Mucosa of rectum (tissue), 2 donors: ENCODE results near the gene COMMD10.
"Not testable (repeated sequence)": the region's sequence is repeated elsewhere in the genome, so short reads cannot be mapped to it uniquely, and the experiment has no call there.

Experiments
- H3K27ac ChIP-seq, 2 donors: one replicate each; pipeline ENCODE4 v1.7.0; 2013; ENCODE audit warnings: inconsistent platforms in 2 of 2, low read depth in 2 of 2, low read length in 2 of 2
- H3K27me3 ChIP-seq, 2 donors: one replicate each; pipeline ENCODE4 v1.7.0; 2013; ENCODE audit warnings: low read length in 2 of 2; ENCODE audit not compliant: control insufficient read depth in 2 of 2, insufficient read depth in 2 of 2
- H3K36me3 ChIP-seq, 2 donors: one replicate each; pipeline ENCODE4 v1.7.0; 2013; ENCODE audit warnings: low read length in 2 of 2; ENCODE audit not compliant: control insufficient read depth in 2 of 2, insufficient read depth in 2 of 2
- H3K4me1 ChIP-seq, 2 donors: one replicate each; pipeline ENCODE4 v1.7.0; 2013; ENCODE audit warnings: low read length in 2 of 2, mild to moderate bottlenecking in 1 of 2; ENCODE audit not compliant: control insufficient read depth in 2 of 2, insufficient read depth in 2 of 2
- H3K4me3 ChIP-seq, 2 donors: one replicate each; pipeline ENCODE4 v1.7.0; 2013; ENCODE audit warnings: low read length in 2 of 2
- H3K9ac ChIP-seq, 2 donors: one replicate each; pipeline ENCODE4 v1.7.0; 2013; ENCODE audit warnings: low read length in 2 of 2, low read depth in 1 of 2, mild to moderate bottlenecking in 1 of 2
- H3K9me3 ChIP-seq, 2 donors: one replicate each; pipeline ENCODE4 v1.7.0; 2013; ENCODE audit warnings: low read length in 2 of 2; ENCODE audit not compliant: control insufficient read depth in 2 of 2
- donor health status: healthy.
- donor health status: Normal muscosa, but diverticular disease.

The COMMD10 gene

DNA sequence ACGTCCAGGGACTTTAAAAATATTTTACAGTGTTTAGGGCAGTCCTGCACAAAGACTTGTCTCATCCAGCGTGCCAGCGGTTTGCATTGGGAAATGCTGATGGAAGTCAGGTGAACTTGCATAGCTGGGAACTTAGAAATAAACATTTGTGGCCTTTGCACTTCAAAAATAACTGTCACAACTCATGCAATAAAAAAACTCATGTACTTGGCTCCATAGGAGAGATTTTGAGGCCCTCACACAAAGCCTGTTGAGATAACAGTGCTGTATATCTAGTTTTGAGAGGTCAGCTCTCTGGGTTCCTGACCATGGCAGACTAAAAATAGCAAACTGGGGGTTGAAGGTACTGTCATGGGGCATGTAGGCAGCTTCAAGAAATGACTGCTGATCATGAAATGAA lies 5.5 kb downstream of the COMMD10 start:
- H3K4me1 ChIP-seq, result no peaks in the 10 kb centered on the region
- H3K36me3 ChIP-seq, result peaks cover 26 to 35% of the 10 kb centered on the region in 2 donors
- H3K27ac ChIP-seq, result no peak overlapping the region

DNA sequence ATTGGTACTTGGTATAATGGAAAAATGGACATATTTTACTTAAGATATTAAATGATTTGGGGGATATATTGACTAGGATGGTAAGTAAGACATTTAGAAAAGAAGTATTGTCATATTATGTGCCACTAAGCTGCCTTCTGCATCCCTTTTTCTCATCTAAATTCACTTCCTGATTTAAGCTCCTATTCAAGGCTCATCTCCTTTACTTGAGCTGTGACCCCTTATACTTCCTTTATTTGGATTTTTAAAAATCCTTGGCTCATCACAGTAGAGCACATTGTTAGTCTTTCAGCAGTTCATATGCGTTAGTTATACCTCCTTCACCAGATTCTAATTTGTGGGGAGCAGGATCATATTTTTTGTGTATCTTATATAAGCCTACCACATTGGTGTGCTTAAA lies 6.6 kb downstream of the COMMD10 start:
- no peaks in the 10 kb centered on the region for H3K27me3 ChIP-seq
- no peaks in the 10 kb centered on the region for H3K9me3 ChIP-seq
- H3K4me1 ChIP-seq, result no peaks in the 10 kb centered on the region
- no peak overlapping the region for H3K9ac ChIP-seq
- no peak overlapping the region for H3K27ac ChIP-seq
- no peak overlapping the region for H3K4me3 ChIP-seq
- H3K36me3 ChIP-seq, result peaks cover 26 to 37% of the 10 kb centered on the region in 2 donors

More for the DNA sequence above, 5.5 kb downstream of the COMMD10 start:
- Histone ChIP-seq H3K27me3 (no peaks in the 10 kb centered on the region), H3K4me3 (no peak overlapping the region), H3K9me3 (no peaks in the 10 kb centered on the region), H3K9ac (no peak overlapping the region)

DNA sequence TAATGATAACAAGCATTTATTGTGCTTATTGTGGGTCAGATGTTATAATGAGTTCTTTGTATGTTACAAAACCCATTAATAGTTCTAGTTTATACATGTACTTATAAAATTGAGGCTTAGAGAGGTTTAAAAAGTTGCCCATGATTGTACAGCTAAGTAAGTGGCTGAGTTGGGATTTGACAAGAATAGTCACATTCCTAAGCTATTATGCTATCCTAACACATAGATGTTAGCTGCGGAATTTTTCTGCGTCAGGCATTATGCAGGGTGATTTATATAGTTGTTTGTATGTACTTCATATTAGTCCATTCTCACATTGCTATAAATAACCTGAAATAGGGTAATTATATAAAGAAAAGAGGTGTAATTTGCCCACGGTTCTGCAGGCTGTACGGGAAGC lies 12.5 kb downstream of the COMMD10 start:
- Histone ChIP-seq H3K4me1 (no peaks in the 10 kb centered on the region), H3K27ac (no peak overlapping the region), H3K9ac (no peak overlapping the region), H3K27me3 (no peaks in the 10 kb centered on the region), H3K36me3 (peaks cover 33 to 41% of the 10 kb centered on the region in 2 donors), H3K4me3 (no peak overlapping the region), H3K9me3 (no peaks in the 10 kb centered on the region)

DNA sequence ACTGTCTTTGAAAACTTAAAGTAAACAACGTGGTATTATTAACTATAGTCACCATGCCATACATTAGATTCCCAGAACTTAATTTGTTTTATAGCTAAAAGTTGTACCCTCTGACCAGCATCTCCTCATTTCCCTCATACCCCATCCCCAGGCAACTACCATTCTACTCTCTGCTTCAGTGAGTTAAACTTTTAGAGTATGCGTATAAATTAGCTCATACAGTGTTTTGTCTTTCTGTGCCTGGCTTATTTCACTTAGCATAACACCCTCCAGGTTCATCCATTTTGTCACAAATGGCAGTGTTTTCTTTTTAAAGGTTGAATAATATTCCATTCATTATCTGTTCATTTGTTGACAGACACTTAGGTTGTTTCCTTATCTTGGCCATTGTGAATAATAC lies 14.2 kb downstream of the COMMD10 start:
- Histone ChIP-seq H3K4me3 (no peak overlapping the region), H3K9ac (no peak overlapping the region), H3K36me3 (peaks cover 17 to 26% of the 10 kb centered on the region in 2 donors), H3K27ac (no peak overlapping the region), H3K9me3 (no peaks in the 10 kb centered on the region), H3K27me3 (no peaks in the 10 kb centered on the region), H3K4me1 (no peaks in the 10 kb centered on the region)

DNA sequence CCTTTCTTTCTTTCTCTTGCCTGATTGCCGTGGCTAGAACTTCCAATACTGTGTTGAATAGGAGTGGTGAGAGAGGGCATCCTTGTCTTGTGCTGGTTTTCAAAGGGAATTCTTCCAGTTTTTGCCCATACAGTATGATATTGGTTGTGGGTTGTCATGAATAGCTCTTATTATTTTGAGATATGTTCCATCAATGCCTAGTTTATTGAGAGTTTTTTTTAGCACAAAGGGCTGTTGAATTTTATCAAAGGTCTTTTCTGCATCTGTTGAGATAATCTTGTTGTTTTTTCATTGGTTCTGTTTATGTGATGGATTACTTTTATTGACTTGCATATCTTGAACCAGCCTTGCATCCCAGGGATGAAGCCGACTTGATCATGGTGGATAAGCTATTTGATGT lies 20.1 kb downstream of the COMMD10 start:
- not testable (repeated sequence) for H3K4me3 ChIP-seq, H3K9ac ChIP-seq, H3K27me3 ChIP-seq, H3K9me3 ChIP-seq, H3K27ac ChIP-seq, H3K4me1 ChIP-seq, H3K36me3 ChIP-seq

DNA sequence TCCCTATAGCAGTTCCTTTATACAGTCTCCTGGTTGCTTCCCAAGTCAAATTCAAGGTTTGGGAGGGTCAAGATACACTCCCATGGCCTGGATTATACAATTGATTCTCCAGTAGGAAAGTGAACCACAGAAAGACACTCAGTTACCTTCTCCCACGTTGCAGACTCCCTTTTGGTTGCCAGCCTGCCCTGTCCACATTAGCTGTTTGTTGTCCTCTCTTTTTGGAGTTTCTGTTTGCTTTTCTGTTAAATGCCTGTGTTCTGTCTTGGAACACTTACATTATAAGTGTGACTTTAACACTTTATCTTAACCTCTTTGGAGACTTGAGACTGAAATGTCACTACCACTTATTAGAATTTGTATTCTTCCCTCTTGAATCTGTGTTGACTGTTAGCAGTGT lies 30.3 kb downstream of the COMMD10 start:
- Histone ChIP-seq H3K36me3 (peaks cover 2 to 7% of the 10 kb centered on the region in 2 donors), H3K9ac (no peak overlapping the region), H3K27me3 (no peaks in the 10 kb centered on the region)

DNA sequence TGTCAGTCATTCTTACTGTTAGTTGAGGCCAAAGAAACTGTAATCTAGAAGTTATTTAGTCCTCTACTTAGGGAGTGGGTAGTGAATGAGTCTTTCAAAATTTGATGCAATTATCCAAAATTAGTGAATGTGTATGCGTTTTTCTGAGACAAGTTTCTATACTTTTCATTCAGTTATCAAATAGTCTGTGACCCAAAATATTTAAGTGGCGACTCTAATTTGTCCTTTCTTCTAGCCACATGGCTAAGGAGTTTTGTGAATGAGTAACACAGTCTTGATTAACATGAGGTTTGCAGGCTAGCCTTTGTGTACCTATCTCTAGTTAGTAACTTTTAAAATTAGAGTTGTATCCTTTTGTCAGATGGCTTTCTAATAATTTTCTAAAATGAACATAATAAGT lies 45.6 kb downstream of the COMMD10 start:
- H3K27ac ChIP-seq, result no peak overlapping the region
- no peak overlapping the region for H3K4me3 ChIP-seq
- no peaks in the 10 kb centered on the region for H3K9me3 ChIP-seq
- no peak overlapping the region for H3K9ac ChIP-seq
- H3K4me1 ChIP-seq, result no peaks in the 10 kb centered on the region
- H3K36me3 ChIP-seq, result no peaks in the 10 kb centered on the region
- H3K27me3 ChIP-seq, result no peaks in the 10 kb centered on the region

More for the DNA sequence above, 30.3 kb downstream of the COMMD10 start:
- no peaks in the 10 kb centered on the region for H3K4me1 ChIP-seq
- H3K27ac ChIP-seq, result no peak overlapping the region
- no peak overlapping the region for H3K4me3 ChIP-seq
- peaks cover 3 to 14% of the 10 kb centered on the region in 2 donors for H3K9me3 ChIP-seq

DNA sequence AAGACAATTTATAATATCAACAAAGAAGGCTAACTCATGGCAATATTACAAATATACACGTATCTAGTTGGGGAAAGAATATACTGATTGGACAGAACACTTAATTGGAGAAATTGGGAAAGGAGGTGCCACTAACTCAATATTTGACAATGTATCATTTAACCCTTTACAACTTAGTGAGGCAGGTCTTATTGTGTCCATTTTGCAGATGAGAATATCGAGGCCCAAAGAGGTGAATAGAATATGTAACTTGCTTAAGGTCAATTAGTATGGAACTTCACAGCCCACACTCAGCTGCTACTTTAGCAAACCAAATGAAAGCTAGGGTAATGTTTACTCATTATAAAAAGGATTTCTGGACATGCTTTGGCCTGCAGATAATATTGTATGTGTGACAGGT lies 46.2 kb downstream of the COMMD10 start:
- H3K27me3 ChIP-seq, result no peaks in the 10 kb centered on the region
- no peaks in the 10 kb centered on the region for H3K36me3 ChIP-seq
- H3K9ac ChIP-seq, result no peak overlapping the region
- no peak overlapping the region for H3K4me3 ChIP-seq
- no peak overlapping the region for H3K27ac ChIP-seq
- no peaks in the 10 kb centered on the region for H3K9me3 ChIP-seq
- H3K4me1 ChIP-seq, result no peaks in the 10 kb centered on the region

DNA sequence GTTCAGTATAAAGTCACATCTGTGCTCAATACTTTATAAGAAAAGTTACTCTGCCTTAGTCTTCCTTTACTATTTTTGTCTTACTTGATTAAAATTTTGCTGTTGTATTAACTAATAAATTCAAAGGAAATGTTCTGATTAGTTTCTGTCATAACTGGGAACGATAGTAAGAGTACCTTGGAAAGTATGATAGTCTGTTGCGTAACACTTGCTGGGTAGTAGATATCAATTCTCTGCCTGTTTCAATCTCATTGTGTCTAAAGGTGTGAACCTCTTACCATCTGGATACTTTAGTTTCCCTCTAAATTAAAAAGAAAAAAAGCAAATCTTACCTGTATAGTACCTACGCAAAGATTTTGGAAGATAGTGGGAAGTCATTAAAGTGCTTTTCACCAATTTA lies 48.5 kb downstream of the COMMD10 start:
- Histone ChIP-seq H3K27ac (no peak overlapping the region), H3K27me3 (no peaks in the 10 kb centered on the region), H3K4me1 (peaks cover 0 to 3% of the 10 kb centered on the region in 2 donors), H3K4me3 (no peak overlapping the region), H3K36me3 (no peaks in the 10 kb centered on the region), H3K9ac (no peak overlapping the region), H3K9me3 (no peaks in the 10 kb centered on the region)

DNA sequence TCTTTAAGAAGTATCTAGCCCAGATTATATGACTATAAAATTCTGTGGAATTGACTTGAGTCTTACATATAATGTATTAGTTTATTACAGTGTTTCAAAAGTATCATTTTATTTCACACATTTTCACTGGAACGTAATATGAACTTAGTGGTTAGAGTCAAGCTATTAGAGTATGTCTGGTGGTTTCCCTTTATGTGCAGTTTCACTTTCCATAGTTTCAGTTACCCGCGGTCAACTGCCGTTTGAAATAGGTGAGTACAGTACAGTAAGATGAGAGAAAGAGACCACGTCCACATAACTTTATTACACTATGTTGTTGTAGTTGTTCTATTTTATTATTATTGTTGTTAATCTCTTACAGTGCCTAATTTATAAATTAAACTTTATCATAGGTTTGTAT lies 50.5 kb downstream of the COMMD10 start:
- Histone ChIP-seq H3K4me3 (no peak overlapping the region), H3K9ac (no peak overlapping the region), H3K9me3 (no peaks in the 10 kb centered on the region), H3K27ac (no peak overlapping the region), H3K27me3 (no peaks in the 10 kb centered on the region), H3K36me3 (no peaks in the 10 kb centered on the region), H3K4me1 (peaks cover 0 to 3% of the 10 kb centered on the region in 2 donors)
